Skin of body (tissue), 2 donors: ENCODE results near the gene CORO2B. TPM values are rescaled to one million over a fixed set of nuclear protein-coding genes. Genes with fewer than 3 reads are reported as not detected.
A peak's percentile ranks its signal among the peaks of the same experiment; 100 is the strongest.

Experiments
- DNase-seq: peaks from one replicate; lab custom pipeline; 2025; lab: John Stamatoyannopoulos, UW
- total RNA-seq: library from RNA; depleted of rRNA; stranded (reverse); fragments of >200 nt; gene quantifications from one replicate; pipeline ENCODE4 v1.2.3, GENCODE V29; 2014

The CORO2B gene
- total RNA-seq, 1 donor from 2014 or later = 2.4 TPM

GRCh38 chr15:68604840-68605478 is 26.2 kb downstream of the CORO2B start:
- DNase-seq = peak; percentile 84

- no peak for DNase-seq
Observed at GRCh38 chr15:68606375-68606774, 27.6 kb downstream of the CORO2B start.

- DNase-seq = peak; percentile 43
Observed at GRCh38 chr15:68608206-68608843, 29.5 kb downstream of the CORO2B start.

GRCh38 chr15:68608844-68609232 is 30.0 kb downstream of the CORO2B start:
- no peak for DNase-seq

GRCh38 chr15:68609629-68610028 is 30.8 kb downstream of the CORO2B start:
- DNase-seq = no peak

- DNase-seq = no peak
Observed at GRCh38 chr15:68610825-68611224, 32.0 kb downstream of the CORO2B start.

GRCh38 chr15:68612503-68612902 is 33.7 kb downstream of the CORO2B start:
- DNase-seq = no peak

GRCh38 chr15:68612979-68613740 is 34.4 kb downstream of the CORO2B start:
- no peak for DNase-seq

- DNase-seq = peak; percentile 48
Observed at GRCh38 chr15:68614286-68615035, 35.7 kb downstream of the CORO2B start.

- peak; percentile 42 for DNase-seq
Observed at GRCh38 chr15:68615301-68615700, 36.5 kb downstream of the CORO2B start.

GRCh38 chr15:68615811-68616210 is 37.0 kb downstream of the CORO2B start:
- no peak for DNase-seq

- DNase-seq = no peak
Observed at GRCh38 chr15:68616397-68616796, 37.6 kb downstream of the CORO2B start.

- DNase-seq = no peak
Observed at GRCh38 chr15:68617001-68617400, 38.2 kb downstream of the CORO2B start.

- no peak for DNase-seq
Observed at GRCh38 chr15:68617777-68618176, 39.0 kb downstream of the CORO2B start.

GRCh38 chr15:68618394-68618793 is 39.6 kb downstream of the CORO2B start:
- no peak for DNase-seq

- no peak for DNase-seq
Observed at GRCh38 chr15:68618908-68619698, 40.3 kb downstream of the CORO2B start.

- peak; percentile 87 for DNase-seq
Observed at GRCh38 chr15:68620721-68621527, 42.1 kb downstream of the CORO2B start.

GRCh38 chr15:68621535-68621934 is 42.7 kb downstream of the CORO2B start:
- no peak for DNase-seq

- DNase-seq = no peak
Observed at GRCh38 chr15:68623301-68623892, 44.6 kb downstream of the CORO2B start.

GRCh38 chr15:68625853-68626252 is 47.1 kb downstream of the CORO2B start:
- no peak for DNase-seq
